Stimulated activated CD4-positive, alpha-beta T cell treated with anti-CD3 and anti-CD28 coated beads, Interleukin-12 subunit alpha, Interleukin-12 subunit beta, amount 100 ng/mL, for 4 hours (primary cell): Measurements from ENCODE around the gene LMTK2.
A peak's percentile ranks its signal among the peaks of the same experiment; 100 is the strongest.

Source experiments
- DNase-seq: peaks from one replicate; pipeline ENCODE4 v3.0.0-alpha.2; 2020

Gene LMTK2

DNA sequence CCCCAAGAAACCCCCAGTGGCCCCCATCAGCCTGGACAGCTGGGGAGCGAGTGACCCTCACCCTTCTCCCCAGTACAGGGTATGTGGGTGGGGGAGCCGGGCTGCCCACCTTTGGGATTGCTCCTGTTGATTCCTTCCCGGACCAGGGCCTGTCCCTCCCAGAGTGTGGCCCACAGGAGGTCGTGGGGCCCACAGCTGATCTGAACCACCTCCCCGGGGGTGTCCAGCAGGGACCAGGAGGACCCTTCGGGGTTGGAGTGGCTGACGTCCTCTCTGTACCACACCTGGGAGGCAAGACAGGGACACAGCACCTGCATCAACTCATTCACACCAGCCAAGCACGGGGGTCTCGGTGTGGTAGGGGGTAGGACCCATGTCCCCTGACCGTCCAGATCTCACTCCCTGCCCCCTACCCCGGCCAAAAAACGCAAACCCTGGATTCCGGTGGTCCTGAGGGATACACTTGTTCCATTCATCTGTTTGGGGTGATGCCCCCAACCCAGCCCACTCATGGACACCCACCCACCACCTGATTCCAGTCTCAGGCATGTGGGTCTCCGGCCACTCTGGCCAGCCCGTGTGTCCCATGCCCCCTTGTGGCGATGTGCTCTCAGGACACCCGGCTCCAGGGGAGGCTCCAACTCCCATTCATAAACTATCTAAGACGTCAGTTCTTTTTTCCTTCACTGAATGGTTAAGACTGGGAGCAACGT, 134.5 kb downstream of the LMTK2 start:
- DNase-seq = peak; percentile 25

DNA sequence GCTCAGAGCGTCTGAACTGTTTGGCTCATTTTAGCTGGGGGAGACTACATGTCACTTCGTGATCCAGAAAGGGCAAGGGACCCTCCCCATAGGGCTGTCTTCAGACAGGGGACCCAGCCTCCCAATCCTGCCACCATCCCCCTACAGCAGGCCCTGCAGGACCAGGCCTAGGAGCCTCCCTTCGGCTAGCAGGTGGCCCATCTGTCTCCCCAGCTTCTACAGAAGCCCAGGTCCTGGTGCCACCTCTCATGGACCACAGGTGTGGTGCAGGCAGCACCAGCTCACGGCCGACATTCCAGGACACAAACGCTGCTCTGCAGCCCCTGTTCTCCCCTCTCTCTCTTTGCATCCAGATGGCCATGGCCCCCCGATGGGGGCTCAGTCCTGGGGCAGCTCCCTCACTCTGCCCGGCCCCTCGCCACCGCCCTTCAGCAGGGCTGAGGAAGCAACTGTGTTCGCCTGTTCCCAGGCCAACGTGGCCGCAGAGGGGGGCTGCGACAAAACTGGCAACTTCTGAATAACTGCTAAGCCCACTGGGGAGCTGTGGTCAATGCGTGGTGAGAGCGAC, 135.1 kb downstream of the LMTK2 start:
- DNase-seq = no peak

DNA sequence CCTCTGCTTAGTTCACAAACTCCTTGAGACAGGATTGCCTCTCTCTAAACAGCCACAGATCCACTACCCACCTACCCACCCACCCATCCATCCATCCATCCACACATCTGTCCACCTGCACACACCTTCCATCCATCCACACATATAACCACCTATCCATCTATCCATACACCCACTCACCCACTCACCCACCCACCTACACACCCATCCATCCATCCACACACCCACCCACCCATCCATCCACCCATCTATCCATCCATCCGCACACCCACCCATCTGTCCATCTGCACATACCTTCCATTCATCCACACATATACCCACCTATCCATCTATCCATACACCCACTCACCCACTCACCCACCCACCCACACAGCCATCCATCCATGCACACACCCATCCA, 135.7 kb downstream of the LMTK2 start:
- DNase-seq = no peak

DNA sequence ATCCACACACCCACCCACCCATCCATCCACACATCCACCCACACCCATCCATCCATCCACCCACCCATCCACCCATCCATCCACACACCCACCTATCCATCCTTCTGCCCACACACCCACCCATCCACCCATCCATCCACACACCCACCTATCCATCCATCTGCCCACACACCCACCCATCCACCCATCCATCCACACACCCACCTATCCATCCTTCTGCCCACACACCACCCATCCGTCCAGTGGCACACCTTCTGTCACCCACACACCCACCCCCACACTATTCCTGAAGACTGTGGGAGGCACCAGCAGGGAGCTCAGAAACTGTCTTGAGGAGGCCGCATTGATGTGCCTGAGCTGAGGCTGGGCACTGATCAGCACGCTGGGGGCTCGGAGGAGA, 136.3 kb downstream of the LMTK2 start:
- DNase-seq = no peak

DNA sequence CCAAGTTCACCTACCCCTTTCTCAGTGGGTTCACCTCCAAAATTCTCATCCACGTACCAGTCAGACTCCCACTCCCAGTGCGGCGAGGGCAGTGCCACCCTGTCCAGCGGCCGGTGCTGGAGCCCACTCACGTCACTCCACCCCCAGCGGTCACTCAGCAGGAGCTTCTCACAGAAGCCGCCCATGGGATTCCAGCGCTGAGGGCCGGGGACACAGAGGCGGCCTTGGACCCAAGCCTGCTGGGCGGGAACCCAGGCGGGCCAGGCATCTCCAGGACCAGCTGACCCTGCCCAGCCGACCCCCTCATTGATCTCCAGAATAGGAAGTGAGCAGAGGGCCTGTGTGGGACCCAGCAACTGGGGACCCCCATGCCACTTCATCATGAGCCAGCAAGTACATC, 138.2 kb downstream of the LMTK2 start:
- no peak for DNase-seq

DNA sequence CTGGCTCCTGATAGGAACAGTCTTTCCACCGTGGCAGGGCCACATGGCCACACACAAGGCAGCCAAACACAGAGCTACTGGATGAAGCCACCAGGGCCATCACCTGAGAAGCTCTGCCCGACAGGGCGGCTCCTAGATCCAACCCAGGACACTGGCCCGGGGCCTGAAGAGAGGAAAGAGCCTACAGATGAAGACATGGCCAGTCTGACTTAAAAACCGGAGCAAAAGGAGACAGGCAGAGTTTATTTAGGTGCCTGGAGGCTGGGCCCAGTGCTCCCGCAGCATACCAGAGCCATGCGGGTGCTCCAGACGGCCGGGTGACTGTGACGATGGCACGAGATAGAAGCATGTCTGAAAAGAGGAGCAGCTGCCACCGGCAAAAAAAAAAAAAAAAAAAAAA, 141.5 kb downstream of the LMTK2 start:
- no peak for DNase-seq

DNA sequence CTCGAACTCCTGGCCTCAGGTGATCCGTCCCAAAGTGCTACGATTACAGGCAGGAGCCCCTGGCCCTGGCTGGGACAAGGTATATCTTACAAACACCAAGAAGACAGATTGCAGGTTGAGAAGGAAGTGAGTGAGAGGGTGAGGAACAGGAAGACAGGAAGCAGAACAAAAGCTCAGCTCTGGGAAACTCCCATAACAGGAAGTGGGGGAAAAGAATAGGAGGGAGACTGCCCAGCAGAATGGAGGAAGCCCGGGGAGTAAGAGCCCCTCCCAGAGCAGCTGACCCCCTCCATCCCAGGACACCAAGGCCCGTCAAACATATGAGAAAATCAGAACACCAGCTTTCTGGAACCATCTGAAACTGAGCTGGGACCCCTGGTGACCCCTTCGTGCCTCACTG, 142.4 kb downstream of the LMTK2 start:
- DNase-seq = no peak

DNA sequence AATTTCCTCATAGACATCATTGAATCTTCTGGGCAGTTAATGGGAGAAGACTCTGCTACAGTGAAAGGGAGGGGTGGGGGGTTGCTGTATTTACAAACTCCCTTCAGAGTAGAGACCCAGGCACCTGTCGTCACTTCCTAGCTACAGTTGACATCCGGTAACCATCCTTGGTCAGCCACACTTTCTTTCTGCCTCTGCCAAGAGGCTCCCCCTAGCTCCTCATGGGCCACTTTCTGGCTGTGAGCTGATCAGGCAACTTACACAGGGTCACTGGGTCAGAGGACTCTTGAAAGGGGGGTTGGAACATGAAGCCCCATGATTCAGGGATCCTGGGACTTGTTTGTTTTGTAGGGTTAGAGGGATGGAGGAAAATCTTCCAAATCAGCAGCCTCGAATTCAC, 144.1 kb downstream of the LMTK2 start:
- DNase-seq = peak; percentile 25

DNA sequence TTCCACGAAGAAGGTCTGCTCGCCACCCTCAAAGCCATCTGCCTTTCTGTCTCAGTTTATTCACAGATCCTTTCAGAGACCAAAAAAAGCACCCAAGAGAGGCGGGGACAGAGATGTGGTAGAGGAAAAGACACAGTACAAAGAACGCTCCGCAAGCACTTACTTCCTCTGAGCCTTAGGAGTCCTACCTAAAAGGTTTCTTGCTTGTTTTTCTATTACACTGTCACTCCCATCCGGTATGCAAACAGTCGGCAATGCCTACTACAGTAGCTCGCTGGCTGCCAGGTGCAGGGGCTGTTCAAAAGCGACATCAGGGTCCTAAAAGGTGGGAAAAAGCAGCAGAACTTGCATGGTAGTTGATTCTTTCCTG, 144.6 kb downstream of the LMTK2 start:
- no peak for DNase-seq

DNA sequence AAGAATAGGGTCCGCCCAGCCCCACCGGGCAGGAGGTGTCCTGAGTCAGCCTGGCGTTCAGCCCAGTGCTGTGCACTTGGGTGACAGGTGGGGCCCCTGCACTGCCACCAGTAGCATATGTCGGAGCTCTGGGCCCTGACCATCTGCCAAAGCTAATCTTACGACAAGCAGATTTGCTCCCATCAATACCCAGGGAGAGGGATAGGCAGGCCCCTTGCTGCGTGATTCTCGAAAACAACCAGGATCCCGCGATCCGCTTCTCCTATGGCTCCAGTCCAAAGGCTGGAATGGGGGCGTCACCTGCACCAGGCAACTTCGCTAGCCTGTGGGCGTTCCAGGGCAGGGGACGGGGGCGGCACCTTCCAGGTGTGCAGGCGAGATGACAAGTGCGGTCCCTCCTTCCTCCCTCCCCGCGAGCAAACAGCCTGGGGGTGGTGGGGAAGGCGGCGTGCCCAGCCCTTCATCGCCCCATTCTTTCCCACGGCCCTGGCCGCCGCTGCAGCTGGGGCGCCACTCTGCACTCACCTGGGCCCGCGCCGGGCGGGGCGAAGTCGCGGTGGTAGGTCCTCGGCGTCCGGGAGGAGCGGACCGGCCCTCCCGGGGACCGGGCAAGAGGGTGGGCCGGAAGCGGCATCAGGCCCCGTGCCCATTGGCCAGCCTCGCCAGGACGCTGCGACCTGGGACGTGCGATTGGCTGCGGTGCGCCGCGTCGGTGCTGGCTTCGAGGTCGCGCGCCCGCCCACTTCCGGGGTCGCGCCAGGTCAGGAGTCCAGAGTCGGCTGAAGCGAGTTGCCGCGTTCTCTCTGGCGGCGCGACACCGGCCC, 145.2 kb downstream of the LMTK2 start, which contains the start of gene TECPR1:
TECPR1 (minus strand) TSS at position 632 of the 824 bp plus-strand sequence. CDS start 6,086 bp downstream, outside the sequence.
- peak; percentile 83 for DNase-seq

DNA sequence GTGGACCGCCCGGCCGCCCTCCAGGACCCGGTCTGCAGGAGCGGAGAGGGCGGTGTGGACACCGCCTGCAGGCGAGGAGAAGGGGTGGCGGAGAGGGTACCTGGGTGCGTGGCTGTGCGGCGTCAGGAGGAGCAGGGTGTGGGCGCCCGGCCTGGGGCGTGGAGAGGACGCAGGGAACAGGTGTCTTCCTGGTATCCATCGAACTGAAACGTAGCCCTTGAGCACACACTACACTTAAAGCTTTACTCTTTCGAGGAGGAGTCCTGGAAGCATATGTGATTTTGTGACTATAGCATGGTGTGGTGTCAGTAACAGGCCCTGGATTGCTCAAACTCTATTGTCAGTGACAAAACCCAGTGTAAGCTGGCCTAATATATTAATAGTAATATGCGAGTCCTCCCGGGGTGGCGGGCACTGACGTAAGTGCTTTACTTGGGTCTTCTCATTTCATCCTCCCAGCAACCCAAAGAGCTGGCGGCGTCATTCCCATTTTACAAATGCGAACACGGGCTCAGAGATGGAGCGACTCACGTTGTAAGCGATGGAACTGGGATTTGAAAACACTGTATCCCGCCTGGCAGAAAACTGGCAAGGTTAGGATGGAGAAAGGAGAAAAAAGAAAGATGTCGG, 145.9 kb downstream of the LMTK2 start:
- no peak for DNase-seq

DNA sequence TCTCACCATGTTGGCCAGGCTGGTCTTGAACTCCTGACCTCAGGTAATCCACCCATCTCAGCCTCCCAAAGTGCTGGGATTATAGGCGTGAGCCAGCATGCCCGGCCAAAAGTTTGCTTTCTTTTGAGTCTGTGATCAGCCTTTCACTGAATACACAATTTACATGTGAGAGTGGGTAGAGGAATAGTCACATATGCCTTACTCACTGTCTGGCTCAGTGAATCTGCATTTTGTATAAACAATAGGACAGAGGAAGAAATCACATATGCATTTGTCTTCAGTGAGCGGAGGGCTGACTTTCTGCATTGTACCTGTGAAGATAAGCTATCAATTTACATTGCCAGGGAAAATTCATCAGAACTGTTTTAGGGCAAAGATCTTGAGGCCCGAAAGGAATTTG, 147.9 kb downstream of the LMTK2 start:
- no peak for DNase-seq

DNA sequence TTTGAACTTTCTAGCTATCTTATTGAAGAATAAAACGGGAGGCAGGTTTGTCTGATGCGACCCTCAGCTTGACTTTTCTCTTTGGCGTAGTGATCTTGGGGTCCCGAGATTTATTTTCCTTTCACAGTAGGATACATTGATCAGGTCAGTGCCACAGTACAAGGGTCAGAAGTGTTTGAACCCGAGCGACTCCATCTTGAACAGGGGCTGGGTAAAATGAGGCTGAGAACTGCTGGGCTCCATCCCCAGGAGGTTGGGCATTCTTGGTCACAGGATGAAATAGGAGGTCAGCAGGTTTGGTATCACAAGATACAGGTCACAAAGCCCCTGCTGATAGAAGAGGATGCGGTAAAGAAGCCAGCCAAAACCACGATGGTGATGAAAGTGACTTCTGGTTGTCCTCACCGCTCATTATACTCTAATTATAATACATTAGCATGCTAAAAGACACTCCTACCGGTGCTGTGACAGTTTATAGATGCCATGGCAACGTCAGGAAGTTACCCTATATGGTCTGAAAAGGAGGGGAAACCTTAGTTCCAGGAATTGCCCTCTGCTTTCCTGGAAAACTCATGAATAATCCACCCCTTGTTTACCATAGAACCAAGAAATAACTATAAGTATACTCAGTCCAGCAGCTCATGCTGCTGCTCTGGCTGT, 148.4 kb downstream of the LMTK2 start:
- DNase-seq = no peak

DNA sequence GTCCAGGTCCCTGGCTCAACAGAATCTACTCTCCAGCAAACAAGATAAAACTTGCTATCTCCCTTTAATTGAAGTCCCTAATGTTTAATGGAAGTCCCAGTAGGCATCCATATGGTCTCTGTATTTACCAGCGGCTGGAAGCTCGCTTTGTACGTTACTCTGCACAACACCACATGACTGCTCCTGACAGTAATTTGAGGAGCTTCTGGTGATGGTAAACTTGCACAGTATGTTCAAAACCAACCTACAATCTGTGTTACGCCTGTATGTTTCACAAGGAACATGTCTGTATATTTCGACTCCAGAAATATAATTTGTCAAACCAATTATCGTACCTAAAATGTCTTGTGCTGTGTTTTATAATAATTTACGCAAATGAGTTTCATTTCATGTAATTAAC, 149.8 kb downstream of the LMTK2 start:
- DNase-seq = no peak

DNA sequence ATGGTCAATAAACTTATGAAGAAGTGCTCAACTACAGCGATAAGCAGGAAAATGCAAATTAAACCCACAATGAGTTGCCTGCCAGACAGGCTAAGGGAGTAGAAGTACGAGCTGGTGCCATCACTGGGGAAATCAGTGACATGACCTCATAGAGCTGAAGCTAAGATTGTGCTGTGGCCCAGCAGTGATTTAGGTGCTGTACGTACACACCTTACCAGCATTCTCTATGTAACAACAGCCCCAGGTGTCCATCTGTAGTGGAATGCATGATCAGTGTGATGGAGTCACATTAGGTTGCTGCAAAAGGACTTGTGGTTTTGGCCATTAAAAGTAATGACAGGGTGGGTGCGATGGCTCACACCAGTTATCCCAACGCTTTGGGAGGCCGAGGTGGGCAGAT, 151.0 kb downstream of the LMTK2 start:
- DNase-seq = no peak
